A549 treated with AZD9567 at 1 μM for 4 hours (cell line): ENCODE data around the gene PPIE. TPM values are rescaled to one million over a fixed set of nuclear protein-coding genes. Genes with fewer than 3 reads are reported as not detected.

Experiments used
- total RNA-seq: library from RNA; stranded (reverse); fragments of 200-300 nt; extraction: Qiagen RNA extraction; gene quantifications from 5 replicates; pipeline ENCODE4 v1.2.3, GENCODE V29; 2022; ENCODE audit not compliant: insufficient read depth

The PPIE gene
- 39.6 to 44.0 TPM (median 41.2 TPM) in 5 replicates for total RNA-seq

GRCh38 chr1:39738622-39739366 lies at the start of gene PPIE:
TSS of gene PPIE (plus strand) at chr1:39738882. CDS start at chr1:39738901, 19 bp downstream.

GRCh38 chr1:39691383-39692151 lies 47.1 kb upstream of the PPIE start, which contains the start of gene HPCAL4:
TSS of gene HPCAL4 (minus strand) at chr1:39691433. CDS start at chr1:39684603, 6,830 bp downstream.

GRCh38 chr1:39771022-39771532 lies 32.4 kb downstream of the PPIE start, which contains the start of gene OXCT2:
TSS of gene OXCT2 (minus strand) at chr1:39771348. CDS start at chr1:39771255, 93 bp downstream.

GRCh38 chr1:39788758-39789570 lies 50.3 kb downstream of the PPIE start, which contains the start of gene BMP8B:
TSS of gene BMP8B (minus strand) at chr1:39788865. CDS start at chr1:39788485, 380 bp downstream.

Other genes with a start within 250 kb of the PPIE start
- 0.20 to 0.29 TPM (median 0.23 TPM) in 4 of 5 replicates, not detected in the other for gene BMP8A, start 247.2 kb upstream of the PPIE start, total RNA-seq
- 131 to 156 TPM (median 140 TPM) in 5 replicates for gene PABPC4, start 162.1 kb upstream of the PPIE start, total RNA-seq
- 2.1 to 3.7 TPM (median 3.6 TPM) in 5 replicates for gene HEYL, start 99.2 kb upstream of the PPIE start, total RNA-seq
- gene NT5C1A, start 66.8 kb upstream of the PPIE start, total RNA-seq, result not detected in 5 replicates
- gene HPCAL4, start 47.4 kb upstream of the PPIE start, total RNA-seq, result 0.26 to 0.86 TPM (median 0.30 TPM) in 5 replicates
- gene OXCT2, start 32.5 kb downstream of the PPIE start, total RNA-seq, result 0.57 to 0.82 TPM (median 0.66 TPM) in 4 of 5 replicates, not detected in the other
- 4.2 to 5.5 TPM (median 5.1 TPM) in 5 replicates for gene BMP8B, start 50.0 kb downstream of the PPIE start, total RNA-seq
- gene TRIT1, start 144.6 kb downstream of the PPIE start, total RNA-seq, result 15.0 to 24.7 TPM (median 16.4 TPM) in 5 replicates
- 0.95 to 1.7 TPM (median 1.2 TPM) in 5 replicates for gene MYCL, start 163.0 kb downstream of the PPIE start, total RNA-seq
- 5.4 to 6.5 TPM (median 6.1 TPM) in 5 replicates for gene MFSD2A, start 216.3 kb downstream of the PPIE start, total RNA-seq